ENCODE measurements around the gene TNFSF13B.

GRCh38 chr13:108278466-108278865 is 8.9 kb downstream of the TNFSF13B start:
- TF ChIP-seq, protein P1, sequence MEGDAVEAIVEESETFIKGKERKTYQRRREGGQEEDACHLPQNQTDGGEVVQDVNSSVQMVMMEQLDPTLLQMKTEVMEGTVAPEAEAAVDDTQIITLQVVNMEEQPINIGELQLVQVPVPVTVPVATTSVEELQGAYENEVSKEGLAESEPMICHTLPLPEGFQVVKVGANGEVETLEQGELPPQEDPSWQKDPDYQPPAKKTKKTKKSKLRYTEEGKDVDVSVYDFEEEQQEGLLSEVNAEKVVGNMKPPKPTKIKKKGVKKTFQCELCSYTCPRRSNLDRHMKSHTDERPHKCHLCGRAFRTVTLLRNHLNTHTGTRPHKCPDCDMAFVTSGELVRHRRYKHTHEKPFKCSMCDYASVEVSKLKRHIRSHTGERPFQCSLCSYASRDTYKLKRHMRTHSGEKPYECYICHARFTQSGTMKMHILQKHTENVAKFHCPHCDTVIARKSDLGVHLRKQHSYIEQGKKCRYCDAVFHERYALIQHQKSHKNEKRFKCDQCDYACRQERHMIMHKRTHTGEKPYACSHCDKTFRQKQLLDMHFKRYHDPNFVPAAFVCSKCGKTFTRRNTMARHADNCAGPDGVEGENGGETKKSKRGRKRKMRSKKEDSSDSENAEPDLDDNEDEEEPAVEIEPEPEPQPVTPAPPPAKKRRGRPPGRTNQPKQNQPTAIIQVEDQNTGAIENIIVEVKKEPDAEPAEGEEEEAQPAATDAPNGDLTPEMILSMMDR (IDR thresholded peaks at IDR 0.05 in 4 of 5, conservative IDR thresholded peaks at IDR 0.05 in 1 of 5) = no peak
- no peak for TF ChIP-seq POLR2A (IDR thresholded peaks at IDR 0.05)

Data from gastrocnemius medialis (tissue), 4 donors.